ENCODE results near the gene RPIA.
"Not testable (repeated sequence)": the region's sequence is repeated elsewhere in the genome, so short reads cannot be mapped to it uniquely, and the experiment has no call there.

DNA sequence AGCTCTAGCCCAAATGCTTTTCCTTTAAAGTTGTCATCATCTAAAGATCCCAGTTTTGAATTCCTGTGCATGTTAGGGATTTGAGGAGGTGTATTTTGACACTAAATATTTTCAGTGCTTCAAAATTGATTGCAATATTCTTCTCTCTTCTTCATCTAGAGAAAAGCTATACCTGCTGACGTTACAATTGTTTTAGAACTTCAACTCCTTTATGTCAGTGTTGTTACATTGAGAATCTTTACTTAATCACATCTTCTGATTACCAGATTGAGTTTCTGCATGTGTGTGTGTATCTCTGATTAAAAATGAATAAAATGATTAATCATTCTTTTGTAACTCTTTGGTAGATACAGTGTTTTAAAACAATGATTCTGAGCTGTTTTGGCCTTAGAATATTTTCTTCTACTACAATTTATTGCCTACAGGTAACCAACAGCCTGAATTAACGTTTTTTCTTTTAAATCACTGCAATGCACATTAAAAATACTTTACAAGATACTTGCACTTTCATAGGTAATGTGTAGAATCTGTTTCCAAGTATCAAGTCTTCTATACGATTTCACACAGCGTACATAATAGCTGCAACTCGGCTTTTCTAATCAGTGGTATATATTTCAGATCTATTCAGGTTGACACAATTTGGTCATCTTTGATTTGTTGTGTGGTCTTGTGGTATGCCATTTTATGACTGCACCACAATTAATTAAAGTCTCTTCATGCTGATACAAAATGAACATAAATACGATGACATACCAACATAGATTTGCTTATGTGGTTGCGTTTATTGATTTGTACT lies 82.0 kb downstream of the RPIA start:
- TF ChIP-seq, protein P1, sequence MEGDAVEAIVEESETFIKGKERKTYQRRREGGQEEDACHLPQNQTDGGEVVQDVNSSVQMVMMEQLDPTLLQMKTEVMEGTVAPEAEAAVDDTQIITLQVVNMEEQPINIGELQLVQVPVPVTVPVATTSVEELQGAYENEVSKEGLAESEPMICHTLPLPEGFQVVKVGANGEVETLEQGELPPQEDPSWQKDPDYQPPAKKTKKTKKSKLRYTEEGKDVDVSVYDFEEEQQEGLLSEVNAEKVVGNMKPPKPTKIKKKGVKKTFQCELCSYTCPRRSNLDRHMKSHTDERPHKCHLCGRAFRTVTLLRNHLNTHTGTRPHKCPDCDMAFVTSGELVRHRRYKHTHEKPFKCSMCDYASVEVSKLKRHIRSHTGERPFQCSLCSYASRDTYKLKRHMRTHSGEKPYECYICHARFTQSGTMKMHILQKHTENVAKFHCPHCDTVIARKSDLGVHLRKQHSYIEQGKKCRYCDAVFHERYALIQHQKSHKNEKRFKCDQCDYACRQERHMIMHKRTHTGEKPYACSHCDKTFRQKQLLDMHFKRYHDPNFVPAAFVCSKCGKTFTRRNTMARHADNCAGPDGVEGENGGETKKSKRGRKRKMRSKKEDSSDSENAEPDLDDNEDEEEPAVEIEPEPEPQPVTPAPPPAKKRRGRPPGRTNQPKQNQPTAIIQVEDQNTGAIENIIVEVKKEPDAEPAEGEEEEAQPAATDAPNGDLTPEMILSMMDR (IDR thresholded peaks at IDR 0.05) = not testable (repeated sequence)
- not testable (repeated sequence) for TF ChIP-seq EP300 (IDR thresholded peaks at IDR 0.05)
